ENCODE data around the gene GARNL3.

DNA sequence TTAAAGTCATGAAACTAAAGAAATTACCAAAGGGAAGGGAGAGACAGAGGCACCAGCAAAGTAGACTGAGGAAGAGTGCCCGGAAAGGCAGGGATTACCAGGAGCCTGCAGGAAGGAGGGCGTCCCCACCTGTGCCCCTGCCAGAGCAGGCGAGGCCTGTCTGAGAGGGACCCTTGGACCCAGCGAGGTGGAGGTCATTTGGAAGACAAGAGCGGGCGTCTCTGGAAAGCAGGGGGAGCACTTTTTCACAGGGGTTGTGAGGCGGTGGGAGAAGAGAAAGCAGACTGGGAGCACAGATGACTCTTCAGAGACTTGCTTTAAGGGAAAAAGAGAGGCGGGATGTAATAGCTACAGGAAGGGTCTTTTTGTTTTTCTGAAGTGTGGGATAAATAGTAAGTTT, 104.9 kb downstream of the GARNL3 start:
- TF ChIP-seq, protein P1, sequence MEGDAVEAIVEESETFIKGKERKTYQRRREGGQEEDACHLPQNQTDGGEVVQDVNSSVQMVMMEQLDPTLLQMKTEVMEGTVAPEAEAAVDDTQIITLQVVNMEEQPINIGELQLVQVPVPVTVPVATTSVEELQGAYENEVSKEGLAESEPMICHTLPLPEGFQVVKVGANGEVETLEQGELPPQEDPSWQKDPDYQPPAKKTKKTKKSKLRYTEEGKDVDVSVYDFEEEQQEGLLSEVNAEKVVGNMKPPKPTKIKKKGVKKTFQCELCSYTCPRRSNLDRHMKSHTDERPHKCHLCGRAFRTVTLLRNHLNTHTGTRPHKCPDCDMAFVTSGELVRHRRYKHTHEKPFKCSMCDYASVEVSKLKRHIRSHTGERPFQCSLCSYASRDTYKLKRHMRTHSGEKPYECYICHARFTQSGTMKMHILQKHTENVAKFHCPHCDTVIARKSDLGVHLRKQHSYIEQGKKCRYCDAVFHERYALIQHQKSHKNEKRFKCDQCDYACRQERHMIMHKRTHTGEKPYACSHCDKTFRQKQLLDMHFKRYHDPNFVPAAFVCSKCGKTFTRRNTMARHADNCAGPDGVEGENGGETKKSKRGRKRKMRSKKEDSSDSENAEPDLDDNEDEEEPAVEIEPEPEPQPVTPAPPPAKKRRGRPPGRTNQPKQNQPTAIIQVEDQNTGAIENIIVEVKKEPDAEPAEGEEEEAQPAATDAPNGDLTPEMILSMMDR (IDR thresholded peaks at IDR 0.05) = no peak
- no peak for TF ChIP-seq POLR2A (IDR thresholded peaks at IDR 0.05)
